Stimulated activated CD4-positive, alpha-beta T cell treated with anti-CD3 and anti-CD28 coated beads, Interleukin-12 subunit alpha, Interleukin-12 subunit beta, amount 100 ng/mL, for 4 hours (primary cell): Measurements from ENCODE around the gene GIMAP7.
"Not testable (repeated sequence)": the region's sequence is repeated elsewhere in the genome, so short reads cannot be mapped to it uniquely, and the experiment has no call there.

ENCODE experiments used
- DNase-seq: peaks from one replicate; pipeline ENCODE4 v3.0.0-alpha.2; 2020

GIMAP7 gene

DNA sequence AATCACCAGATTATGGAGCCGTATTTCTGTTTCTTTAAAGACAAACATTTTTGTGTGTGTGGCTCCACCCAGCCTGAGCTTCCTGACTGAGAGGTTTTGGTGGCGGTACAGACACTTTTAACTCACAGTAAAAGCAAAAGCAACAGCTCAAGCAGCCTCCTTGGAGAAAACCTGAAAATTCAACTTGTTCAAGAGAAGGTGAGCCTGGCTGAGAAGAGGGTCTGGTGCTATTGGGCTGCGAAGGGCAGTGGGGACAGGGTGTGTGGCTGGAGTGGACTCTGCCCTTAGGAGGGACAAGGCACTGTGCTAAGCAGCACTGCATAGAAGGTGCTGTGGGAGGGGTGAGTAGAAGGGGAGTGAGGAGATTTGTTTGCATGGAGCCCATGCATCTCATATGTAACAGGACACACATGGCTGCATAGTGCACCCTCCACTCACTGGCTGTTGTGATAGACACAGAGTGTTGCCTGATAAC lies at the start of gene GIMAP7:
GIMAP7 (plus strand) TSS at position 125 of the 475 bp plus-strand sequence. CDS start 5,103 bp downstream, outside the sequence.
- no peak for DNase-seq

DNA sequence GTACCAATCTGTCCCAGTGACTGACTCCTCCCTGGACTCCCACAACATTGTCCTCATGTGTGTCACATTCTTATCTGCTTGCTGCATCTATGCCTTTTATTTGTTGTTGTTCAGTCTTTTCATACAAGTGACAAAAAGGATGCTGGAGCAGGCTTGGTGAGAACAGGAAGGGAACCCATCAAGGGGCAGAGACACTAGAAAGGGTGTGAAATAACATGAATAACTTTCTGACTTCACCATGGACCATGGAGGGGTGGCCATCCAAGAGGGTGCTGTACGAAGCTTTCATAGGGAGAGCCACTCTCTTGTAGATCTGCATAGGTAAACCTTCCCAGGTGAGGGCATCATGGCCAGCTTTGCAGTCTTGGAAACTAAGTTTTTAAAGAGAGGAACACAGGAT lies 49.7 kb upstream of the GIMAP7 start:
- no peak for DNase-seq

- no peak for DNase-seq
Measured at GRCh38 chr7:150465414-150465813, 49.3 kb upstream of the GIMAP7 start.

DNA sequence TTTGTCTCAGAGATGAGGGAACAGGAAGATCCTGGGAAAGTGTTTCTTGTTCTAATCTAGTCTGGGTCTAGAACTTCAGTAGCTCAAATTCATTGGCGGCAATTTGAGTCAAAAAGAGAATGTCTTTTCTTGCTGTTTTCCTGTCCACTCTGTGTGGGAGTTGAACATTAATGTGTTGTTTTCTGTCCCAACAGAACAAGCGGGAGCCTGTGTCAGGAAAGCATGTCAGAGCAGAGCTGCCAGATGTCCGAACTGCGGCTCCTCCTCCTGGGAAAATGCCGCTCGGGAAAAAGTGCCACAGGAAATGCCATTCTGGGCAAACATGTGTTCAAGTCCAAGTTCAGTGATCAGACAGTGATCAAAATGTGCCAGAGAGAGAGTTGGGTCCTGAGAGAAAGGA lies 48.2 kb upstream of the GIMAP7 start:
- DNase-seq, result no peak

GRCh38 chr7:150468241-150468640 lies 46.4 kb upstream of the GIMAP7 start:
- no peak for DNase-seq

DNA sequence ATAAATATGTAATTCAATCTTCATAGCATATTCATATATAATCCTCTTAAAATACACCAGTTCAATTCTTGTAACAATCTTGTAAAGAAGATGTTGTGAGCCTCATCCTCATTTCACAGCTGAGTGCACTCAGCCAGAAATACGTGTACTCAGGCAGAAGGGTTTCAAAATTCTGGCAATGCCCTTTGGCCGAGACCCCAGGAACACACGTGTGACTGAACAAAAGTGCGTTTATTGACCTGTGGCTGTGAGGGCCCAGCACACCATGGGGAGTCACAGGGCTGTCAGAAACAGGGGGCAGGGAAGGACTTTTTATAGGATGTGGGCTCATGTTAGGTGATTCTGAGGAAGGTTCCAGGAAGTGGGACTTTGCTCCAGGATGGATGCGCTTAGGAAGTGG lies 42.8 kb upstream of the GIMAP7 start:
- no peak for DNase-seq

DNA sequence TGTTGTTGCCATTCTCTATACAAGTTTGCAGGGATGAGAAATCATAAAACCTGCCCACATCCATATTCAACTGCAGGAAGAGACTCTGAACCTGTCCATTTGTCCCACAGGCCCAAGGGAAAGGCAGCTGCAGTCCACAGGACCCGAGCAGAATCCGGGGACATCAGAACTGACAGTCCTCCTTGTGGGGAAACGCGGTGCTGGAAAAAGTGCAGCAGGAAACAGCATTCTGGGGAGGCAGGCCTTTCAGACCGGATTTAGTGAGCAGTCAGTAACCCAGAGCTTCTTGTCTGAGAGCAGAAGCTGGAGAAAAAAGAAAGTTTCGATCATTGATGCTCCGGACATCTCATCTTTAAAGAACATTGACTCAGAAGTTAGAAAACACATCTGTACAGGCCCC lies 40.8 kb upstream of the GIMAP7 start:
- no peak for DNase-seq

DNA sequence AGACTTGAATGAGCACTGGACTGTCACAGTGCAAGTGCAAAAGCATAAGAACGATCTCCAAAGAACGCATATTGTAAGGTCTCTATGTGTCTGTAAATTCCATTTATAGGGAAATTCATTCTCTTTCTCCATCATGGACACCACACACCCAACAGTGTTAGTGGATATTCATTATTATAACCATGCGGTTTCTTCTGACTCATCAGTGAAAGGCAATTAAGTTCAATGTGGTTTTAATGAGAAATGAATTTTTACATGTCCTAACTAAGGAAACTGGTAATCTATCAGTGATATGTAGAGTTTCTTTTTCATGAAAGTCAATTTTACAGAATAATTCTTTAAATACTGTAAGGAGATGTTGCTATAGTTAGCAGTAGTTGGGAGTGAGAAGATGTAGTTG lies 38.4 kb upstream of the GIMAP7 start:
- DNase-seq, result no peak

DNA sequence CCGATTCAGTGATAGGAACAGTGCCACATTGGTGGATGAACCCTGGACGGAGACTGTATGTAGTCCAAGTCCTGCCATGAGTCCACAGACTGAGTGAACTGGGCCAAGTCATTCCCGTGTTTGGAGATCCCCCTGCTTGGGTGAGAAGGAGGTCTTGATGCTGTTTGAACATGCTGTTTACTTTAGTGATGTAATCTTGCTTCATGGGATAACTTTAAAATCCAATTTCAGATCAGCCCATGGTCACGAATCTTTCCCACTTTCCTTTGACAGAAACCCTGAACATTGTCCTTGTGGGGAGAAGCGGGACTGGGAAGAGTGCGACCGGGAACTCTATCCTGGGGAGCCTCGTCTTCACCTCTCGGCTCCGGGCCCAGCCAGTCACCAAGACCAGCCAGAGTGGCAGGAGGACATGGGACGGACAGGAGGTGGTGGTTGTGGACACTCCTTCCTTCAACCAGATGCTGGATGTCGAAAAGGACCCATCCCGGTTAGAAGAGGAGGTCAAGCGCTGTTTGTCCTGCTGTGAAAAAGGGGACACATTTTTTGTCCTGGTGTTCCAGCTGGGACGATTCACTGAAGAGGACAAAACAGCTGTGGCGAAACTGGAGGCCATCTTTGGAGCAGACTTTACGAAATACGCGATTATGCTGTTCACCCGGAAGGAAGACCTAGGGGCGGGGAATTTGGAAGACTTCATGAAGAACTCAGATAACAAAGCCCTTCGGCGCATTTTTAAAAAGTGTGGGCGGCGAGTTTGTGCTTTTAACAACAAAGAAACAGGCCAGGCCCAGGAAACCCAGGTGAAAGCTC lies 37.6 kb upstream of the GIMAP7 start:
- DNase-seq, result no peak

DNA sequence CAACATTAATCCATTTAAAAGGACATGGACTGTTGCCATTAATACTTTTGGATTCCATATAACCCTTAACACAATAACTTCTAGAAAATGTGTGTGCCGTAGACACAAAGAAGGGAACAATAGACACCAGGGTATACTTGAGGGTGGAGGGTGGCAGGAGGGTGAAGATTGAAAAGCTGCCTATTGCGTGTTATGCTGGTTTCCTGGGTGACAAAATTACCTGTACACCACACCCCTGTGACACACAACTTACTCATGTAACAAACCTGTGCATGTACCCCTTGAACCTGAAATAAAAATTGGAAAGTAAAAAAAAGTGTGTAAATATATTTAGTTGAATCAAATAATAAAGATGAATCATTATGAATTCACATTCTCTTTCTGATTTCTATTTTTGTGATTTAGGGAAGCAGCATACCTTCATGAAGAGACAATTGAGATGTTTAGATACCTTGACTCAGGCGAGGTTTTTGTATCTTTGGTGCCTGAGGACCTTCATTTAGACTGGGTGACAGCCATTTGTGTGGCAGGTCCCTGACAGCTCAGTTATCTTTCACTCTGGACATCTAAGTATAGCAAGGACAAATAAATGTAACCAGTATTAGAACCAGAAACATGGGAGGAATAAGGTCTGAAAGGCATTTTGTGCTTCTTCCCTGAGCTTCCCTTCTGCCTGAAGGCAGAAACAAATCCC lies 35.5 kb upstream of the GIMAP7 start:
- no peak for DNase-seq

GRCh38 chr7:150481186-150481920 lies 33.3 kb upstream of the GIMAP7 start:
- no peak for DNase-seq

DNA sequence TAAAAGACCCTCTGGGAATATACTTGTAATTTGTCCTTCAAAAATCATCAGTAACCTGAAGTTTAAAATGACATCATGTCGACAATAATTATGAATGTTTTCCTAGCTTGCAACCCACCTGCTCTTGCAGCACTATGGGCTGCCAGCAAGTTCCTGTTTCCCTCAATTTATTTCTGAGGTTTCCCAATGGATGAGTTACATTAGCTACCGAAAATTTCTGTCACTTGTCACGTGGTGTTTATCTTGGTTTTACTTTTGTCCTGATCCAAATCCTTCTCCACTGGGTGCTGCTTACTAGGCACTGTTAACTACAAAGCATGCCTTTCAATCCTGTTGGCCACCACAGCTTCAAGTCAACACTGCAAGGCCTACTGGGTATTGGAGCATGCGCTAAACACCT lies 32.8 kb upstream of the GIMAP7 start:
- no peak for DNase-seq

DNA sequence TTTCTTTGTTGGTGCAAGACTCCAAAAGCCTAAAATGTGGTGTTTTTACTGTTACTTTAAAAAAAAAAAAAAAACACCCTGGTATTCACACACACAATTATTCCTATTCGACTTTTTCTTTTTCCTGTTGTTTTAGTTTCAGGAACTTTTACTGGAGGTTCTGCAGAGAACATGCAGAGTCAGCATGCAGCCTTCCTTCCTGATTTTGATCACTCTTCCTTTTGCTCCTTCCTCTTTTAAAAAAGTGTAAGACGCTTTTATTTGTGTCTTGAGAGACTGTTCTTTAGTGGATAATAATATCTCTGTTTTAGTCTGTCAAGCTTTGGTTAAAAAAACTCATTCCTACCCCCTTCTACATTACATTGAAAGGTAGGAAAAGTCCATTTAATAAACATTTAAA lies 31.2 kb upstream of the GIMAP7 start:
- not testable (repeated sequence) for DNase-seq

- not testable (repeated sequence) for DNase-seq
Measured at GRCh38 chr7:150484071-150484470, 30.6 kb upstream of the GIMAP7 start.

DNA sequence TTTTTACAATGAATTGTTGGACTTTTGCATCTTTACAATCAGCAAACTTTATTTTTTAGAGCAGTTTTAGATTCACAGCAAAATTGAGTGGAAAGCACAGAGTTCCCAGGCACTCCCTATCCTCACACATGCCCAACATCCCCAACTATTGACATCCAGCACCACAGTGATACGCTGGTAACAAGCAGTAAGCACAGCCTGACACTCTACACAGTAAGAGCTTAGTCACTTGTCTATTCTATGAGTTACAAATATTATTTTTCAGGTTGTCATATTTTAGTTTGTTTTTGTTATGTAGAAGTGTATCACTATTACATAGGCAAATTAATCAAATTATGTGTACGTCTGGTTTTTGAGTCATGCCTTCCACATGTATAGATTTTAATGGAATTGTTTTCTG lies 27.0 kb upstream of the GIMAP7 start:
- no peak for DNase-seq

GRCh38 chr7:150489782-150490181 lies 24.9 kb upstream of the GIMAP7 start:
- DNase-seq, result no peak

DNA sequence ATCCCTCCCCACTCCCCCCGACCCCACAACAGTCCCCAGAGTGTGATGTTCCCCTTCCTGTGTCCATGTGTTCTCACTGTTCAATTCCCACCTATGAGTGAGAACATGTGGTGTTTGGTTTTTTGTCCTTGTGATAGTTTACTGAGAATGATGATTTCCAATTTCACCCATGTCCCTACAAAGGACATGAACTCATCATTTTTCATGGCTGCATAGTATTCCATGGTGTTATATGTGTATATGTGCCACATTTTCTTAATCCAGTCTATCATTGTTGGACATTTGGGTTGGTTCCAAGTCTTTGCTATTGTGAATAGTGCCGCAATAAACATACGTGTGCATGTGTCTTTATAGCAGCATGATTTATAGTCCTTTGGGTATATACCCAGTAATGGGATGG lies 21.2 kb upstream of the GIMAP7 start:
- not testable (repeated sequence) for DNase-seq

DNA sequence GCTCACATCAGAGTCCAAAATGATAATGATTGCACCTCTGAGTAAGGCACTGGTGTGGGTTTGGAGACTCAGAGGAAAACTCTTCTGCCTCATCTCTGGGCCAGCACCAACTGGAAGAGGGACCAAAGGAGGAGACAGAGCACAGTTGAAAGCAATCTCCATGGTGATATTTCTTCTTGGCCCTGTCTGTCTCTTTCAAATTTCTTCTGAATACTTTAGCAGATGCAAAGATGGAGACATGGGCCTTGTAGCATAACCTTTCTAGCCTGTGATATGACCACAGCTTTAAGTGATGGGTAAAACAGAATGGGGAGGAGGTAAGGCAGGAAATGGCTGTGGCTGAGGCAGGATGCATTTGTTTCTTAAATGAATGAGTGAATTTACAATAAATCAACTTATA lies 12.2 kb upstream of the GIMAP7 start:
- DNase-seq, result no peak

GRCh38 chr7:150503155-150503554 lies 11.5 kb upstream of the GIMAP7 start:
- no peak for DNase-seq

DNA sequence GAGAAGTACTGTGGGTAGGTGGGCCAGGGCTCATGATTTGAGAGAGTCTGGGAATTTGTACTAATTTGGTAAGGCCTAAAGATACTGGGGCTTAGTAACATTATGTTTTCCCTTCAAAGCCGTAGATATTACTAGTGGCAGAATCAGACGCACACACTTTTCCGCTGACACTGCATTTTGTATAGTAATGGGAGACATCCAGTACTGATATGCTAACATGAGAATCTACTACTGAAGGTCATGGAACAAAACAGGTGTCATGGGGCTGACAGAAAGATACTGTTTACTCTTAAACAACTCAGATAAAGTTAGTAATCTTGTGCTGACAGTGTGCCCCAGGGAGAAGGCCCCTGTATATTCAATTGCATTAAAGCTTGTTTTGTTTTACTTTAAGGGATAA lies 11.1 kb upstream of the GIMAP7 start:
- DNase-seq, result no peak

DNA sequence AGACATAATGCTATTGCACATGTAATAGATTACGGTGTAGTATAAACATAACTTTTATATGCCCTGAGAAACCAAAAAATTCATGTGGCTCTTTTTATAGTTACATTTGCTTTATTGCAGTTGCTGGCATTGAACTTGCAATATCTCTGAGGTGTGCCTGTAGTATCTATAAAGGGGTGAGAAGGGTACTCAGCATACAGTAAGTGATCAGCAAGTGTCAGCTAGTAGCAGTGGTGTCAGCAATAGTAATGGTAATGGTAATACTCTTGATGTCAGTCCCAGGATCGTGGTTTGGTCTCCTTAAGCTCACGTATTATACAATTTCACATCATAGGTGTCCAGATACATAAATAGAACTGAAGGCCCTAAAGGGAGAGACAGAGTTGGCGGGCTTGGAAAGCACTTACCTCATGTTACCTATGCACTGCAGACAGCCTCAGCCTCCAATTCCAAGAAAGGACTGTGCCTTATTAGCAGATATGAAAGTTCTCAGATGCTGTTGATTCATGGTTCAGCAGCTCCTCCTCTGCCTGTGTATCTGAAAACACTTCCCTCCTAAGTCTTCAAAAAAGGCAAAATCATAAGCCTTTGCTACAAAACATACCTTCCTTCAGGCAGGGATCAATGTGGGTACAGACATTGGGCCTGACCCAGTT lies 6.6 kb upstream of the GIMAP7 start:
- DNase-seq, result no peak

GRCh38 chr7:150511048-150511447 lies 3.6 kb upstream of the GIMAP7 start:
- DNase-seq, result no peak

- DNase-seq, result no peak
Measured at GRCh38 chr7:150513758-150514157, 914 bp upstream of the GIMAP7 start.
